Neural cell (in vitro differentiated cells): ENCODE results near the gene GALNT8.

ENCODE experiments used
- CTCF ChIP-seq: fragments of 450-650 bp; IDR thresholded peaks from 2 replicates; pipeline ENCODE4 v1.5.1; 2014; ENCODE audit warnings: antibody characterized with exemption, mild to moderate bottlenecking, moderate library complexity; ENCODE audit not compliant: poor library complexity, severe bottlenecking
- EP300 ChIP-seq: fragments of 450-650 bp; conservative IDR thresholded peaks from 2 replicates; pipeline ENCODE4 v1.6.1; 2014; ENCODE audit warnings: antibody characterized with exemption, mild to moderate bottlenecking, moderate library complexity; ENCODE audit not compliant: poor library complexity, severe bottlenecking
- EZH2 ChIP-seq: fragments of 200-600, 300-800 bp; shearing (Covaris generic), sonication (generic); IDR thresholded peaks from 2 replicates; pipeline ENCODE4 v1.6.1; 2014; ENCODE audit warnings: antibody characterized with exemption, low read length, borderline replicate concordance, mild to moderate bottlenecking; ENCODE audit not compliant: insufficient read depth, poor library complexity, severe bottlenecking
- POLR2AphosphoS5 ChIP-seq: IDR thresholded peaks from 2 replicates; pipeline ENCODE4 v1.6.1; 2012
- RAD21 ChIP-seq: fragments of 450-650 bp; conservative IDR thresholded peaks from 2 replicates; pipeline ENCODE4 v1.6.1; 2014; ENCODE audit warnings: antibody characterized with exemption, mild to moderate bottlenecking, moderate library complexity
- SMC3 ChIP-seq: fragments of 450-650 bp; conservative IDR thresholded peaks from 2 replicates; pipeline ENCODE4 v1.6.1; 2014; ENCODE audit warnings: antibody characterized with exemption, mild to moderate bottlenecking, moderate library complexity; ENCODE audit not compliant: poor library complexity
- TAF1 ChIP-seq: IDR thresholded peaks from 2 replicates; pipeline ENCODE4 v1.6.1; 2012; ENCODE audit warnings: low read depth

DNA sequence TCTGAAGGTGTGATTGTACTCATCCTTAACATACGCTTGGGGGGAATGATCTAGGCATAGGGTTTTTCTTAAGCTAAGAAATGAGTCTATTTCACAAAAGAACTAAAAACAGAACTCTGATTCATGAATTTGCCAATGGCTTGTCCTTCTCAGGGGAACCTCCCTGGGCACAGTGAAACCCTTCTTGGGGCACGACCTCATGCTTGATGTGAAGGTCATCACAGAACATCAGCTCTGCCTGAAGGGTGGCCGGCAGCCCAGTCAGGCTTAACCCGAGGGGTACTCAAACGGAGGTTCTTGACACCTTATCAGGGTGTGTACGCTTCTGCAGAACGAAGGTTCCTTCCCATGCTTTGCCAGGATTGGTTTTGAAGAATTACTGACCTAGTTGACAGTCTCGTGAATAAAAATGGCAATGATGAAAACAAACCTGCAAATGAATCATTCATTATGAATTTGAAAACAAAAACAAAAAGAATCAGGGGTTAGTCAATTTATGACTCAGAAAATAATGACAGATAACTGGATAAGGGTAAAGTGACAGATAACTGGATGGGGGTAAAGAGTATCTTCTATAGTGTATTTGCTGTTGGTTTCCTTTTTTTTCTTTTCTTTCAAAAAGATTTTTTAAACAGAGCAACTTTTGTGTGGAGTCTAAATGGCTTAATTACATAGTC lies 86.4 kb downstream of the GALNT8 start:
- TF ChIP-seq TAF1 (no peak), CTCF (no peak), SMC3 (no peak), EP300 (no peak), EZH2 (no peak), POLR2AphosphoS5 (no peak), RAD21 (no peak)
